OCI-LY1 (cell line): ENCODE data around the gene MOB1B.

Experiments used
- CTCF ChIP-seq: fragments of 200-600 bp; sonication (generic), shearing (Covaris generic); IDR thresholded peaks from 2 replicates; pipeline ENCODE4 v1.5.1; 2017; ENCODE audit warnings: mild to moderate bottlenecking, antibody characterized with exemption, low read length, moderate library complexity, mixed read lengths
- EZH2 ChIP-seq: fragments of 200-600 bp; sonication (generic), shearing (Covaris generic); IDR thresholded peaks from 2 replicates; pipeline ENCODE4 v1.8.0; 2017; ENCODE audit warnings: borderline replicate concordance, mixed run types, mild to moderate bottlenecking, antibody characterized with exemption, low read length, moderate library complexity, mixed read lengths

DNA sequence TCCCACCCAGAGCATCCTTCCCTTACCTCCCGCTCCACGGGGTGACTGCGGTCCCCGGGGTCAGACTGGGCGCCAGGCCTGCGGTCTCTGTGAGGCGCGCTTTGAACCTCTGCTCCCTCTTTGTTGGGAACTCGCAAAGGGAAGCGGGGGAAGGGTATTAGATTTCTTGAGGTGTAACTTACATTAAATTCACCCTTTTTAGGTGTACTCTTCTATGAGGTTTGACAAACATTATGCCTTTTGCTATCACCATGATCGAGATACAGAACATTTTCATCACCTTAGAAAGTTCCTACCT, 91.8 kb downstream of the MOB1B start:
- no peak for TF ChIP-seq EZH2
- no peak for TF ChIP-seq CTCF
